Measurements from ENCODE around the gene TNPO1. TPM values are rescaled to one million over a fixed set of nuclear protein-coding genes. Genes with fewer than 3 reads are reported as not detected.

The TNPO1 gene
- total RNA-seq = 121 and 137 TPM in 2 replicates

GRCh38 chr5:72816284-72817075, at the start of gene TNPO1:
Gene TNPO1 (plus strand): TSS chr5:72816661. CDS start chr5:72816738, 77 bp downstream.

DNA sequence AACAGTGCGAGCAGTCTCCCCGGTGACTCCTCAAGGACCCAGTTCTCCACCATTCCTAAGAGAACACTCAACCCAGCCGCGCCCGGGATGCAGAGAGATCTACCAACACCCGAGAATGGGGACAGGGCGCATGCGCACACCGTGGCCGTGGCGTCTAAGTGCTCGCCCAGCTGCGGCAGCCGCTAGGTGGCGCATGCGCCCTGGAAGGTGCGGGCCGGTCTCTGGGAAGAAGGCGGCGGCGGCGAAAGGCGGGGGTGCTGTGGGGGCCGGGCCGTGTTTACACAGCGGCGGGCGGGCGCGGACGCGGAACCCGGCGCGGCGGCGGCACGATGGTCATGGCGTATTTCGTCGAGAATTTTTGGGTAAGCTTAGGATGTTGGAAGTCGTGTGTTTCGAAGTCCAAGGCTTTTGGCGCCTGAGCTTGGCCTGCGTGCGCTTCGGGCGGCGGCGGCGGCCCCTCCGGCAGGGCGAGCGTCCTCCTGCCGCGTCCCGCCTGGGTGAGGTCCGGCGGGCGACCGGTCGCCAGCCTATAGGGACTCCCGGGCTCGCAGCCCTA, 139.4 kb downstream of the TNPO1 start, which contains the start of gene FCHO2:
FCHO2 (plus strand) TSS at position 274 of the 556 bp plus-strand sequence; CDS start at position 330, 56 bp downstream.

Other genes starting within 250 kb of the TNPO1 start
- gene FCHO2, start 139.4 kb downstream of the TNPO1 start, total RNA-seq = 2.4 and 5.5 TPM in 2 replicates

All from bronchus fibroblast of lung (primary cell).